MM.1S (cell line): Measurements from ENCODE around the gene ADGRV1.

Experiments used
- DNase-seq: peaks from one replicate; pipeline ENCODE4 v3.0.0-alpha.2; 2015
- H2AFZ ChIP-seq: fragments of 300-600 bp; sonication (generic); 2 replicates; pipeline ENCODE4 v1.6.0; 2016; ENCODE audit warnings: antibody characterized with exemption, low read length
- H3F3A ChIP-seq: fragments of 300-600 bp; sonication (generic); 2 replicates; pipeline ENCODE4 v1.6.1; 2016; ENCODE audit warnings: mild to moderate bottlenecking, antibody characterized with exemption, low read length, moderate library complexity, mixed read lengths; ENCODE audit not compliant: insufficient read depth
- H3K27ac ChIP-seq: fragments of 300-600 bp; sonication (generic); 2 replicates; pipeline ENCODE4 v1.5.1; 2016; ENCODE audit warnings: mild to moderate bottlenecking, low read length
- H3K27me3 ChIP-seq: fragments of 300-600 bp; sonication (generic); replicated peaks from 2 replicates; pipeline ENCODE4 v1.6.0; 2016; ENCODE audit warnings: low read length; ENCODE audit not compliant: insufficient read depth
- H3K36me3 ChIP-seq: fragments of 300-600 bp; sonication (generic); replicated peaks from 2 replicates; pipeline ENCODE4 v1.6.1; 2016; ENCODE audit warnings: mild to moderate bottlenecking, low read length, mixed read lengths; ENCODE audit not compliant: insufficient read depth
- H3K4me1 ChIP-seq: fragments of 300-600 bp; sonication (generic); 2 replicates; pipeline ENCODE4 v1.6.1; 2016; ENCODE audit warnings: low read length, mixed read lengths
- H3K4me2 ChIP-seq: fragments of 300-600 bp; sonication (generic); 2 replicates; pipeline ENCODE4 v1.6.0; 2016; ENCODE audit warnings: low read depth, low read length
- H3K4me3 ChIP-seq: fragments of 300-600 bp; sonication (generic); 2 replicates; pipeline ENCODE4 v1.5.1; 2016; ENCODE audit warnings: low read length, mixed read lengths
- H3K79me2 ChIP-seq: fragments of 300-600 bp; sonication (generic); 2 replicates; pipeline ENCODE4 v1.6.1; 2016; ENCODE audit warnings: mixed run types, low read length, mixed read lengths
- H3K9ac ChIP-seq: fragments of 300-600 bp; sonication (generic); 2 replicates; pipeline ENCODE4 v1.6.1; 2016; ENCODE audit warnings: low read length, mixed read lengths
- H3K9me2 ChIP-seq: fragments of 300-600 bp; sonication (generic); replicated peaks from 2 replicates; pipeline ENCODE4 v1.6.1; 2016; ENCODE audit warnings: mild to moderate bottlenecking, low read length, mixed read lengths; ENCODE audit not compliant: insufficient read depth
- H3K9me3 ChIP-seq: fragments of 300-600 bp; sonication (generic); replicated peaks from 2 replicates; pipeline ENCODE4 v1.6.1; 2016; ENCODE audit warnings: mild to moderate bottlenecking, low read length, mixed read lengths; ENCODE audit not compliant: insufficient read depth
- H4K20me1 ChIP-seq: fragments of 300-600 bp; sonication (generic); 2 replicates; pipeline ENCODE4 v1.6.1; 2016; ENCODE audit warnings: mild to moderate bottlenecking, low read length, moderate library complexity, mixed read lengths; ENCODE audit not compliant: insufficient read depth
- CTCF ChIP-seq: fragments of 300-600 bp; sonication (generic); IDR thresholded peaks from 2 replicates; pipeline ENCODE4 v1.5.1; 2016; ENCODE audit warnings: antibody characterized with exemption, low read length, mixed read lengths
- EZH2 ChIP-seq: fragments of 300-600 bp; sonication (generic); optimal IDR thresholded peaks from 2 replicates; pipeline ENCODE3; 2017; ENCODE audit warnings: low read depth, mild to moderate bottlenecking, antibody characterized with exemption, low read length, mixed read lengths
- EZH2phosphoT487 ChIP-seq: fragments of 300-600 bp; sonication (generic); IDR thresholded peaks from 2 replicates; pipeline ENCODE4 v1.6.1; 2018; ENCODE audit warnings: antibody characterized with exemption, low read length

The ADGRV1 gene

DNA sequence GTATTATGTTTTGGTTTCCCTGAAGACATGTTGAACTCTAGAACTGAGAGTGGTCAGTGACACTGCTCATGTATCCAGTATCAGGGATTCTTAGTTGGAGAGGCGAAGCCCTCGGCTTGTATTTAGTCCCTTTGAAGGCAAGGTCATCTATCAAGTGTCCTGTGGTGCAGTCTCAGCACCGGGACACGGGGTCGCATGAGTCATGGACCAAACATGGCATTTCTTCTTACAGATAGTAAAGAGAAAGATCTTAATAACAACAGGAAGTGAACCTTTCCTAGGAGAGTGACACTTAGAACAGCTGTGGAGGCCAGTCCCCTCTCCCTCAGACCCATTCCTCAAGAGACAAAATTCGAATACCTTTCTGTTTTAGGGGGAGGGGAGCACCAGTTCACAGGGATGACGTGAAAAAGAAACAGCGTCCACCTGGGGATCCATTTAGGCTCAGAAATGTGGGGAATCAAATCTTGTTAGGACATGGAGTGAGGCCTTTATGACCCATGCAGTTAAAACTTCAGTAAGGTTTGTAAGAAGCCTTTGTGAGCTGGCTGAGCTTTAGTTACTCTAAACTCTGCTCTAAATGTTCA, 86.5 kb downstream of the ADGRV1 start:
- no peak overlapping the region for H3K27ac ChIP-seq
- H4K20me1 ChIP-seq = no peaks in the 10 kb centered on the region
- TF ChIP-seq EZH2phosphoT487 = no peak
- no peak for TF ChIP-seq EZH2
- TF ChIP-seq CTCF = no peak
- H2AFZ ChIP-seq = no peak overlapping the region
- H3K9ac ChIP-seq = no peak overlapping the region
- peaks cover 20% of the 10 kb centered on the region for H3F3A ChIP-seq
- H3K27me3 ChIP-seq = no peaks in the 10 kb centered on the region
- 0 out of 2 replicates have a peak, but pooled peaks cover 3% of the 10 kb centered on the region for H3K36me3 ChIP-seq
- H3K9me3 ChIP-seq = no peaks in the 10 kb centered on the region
- peaks cover 13% of the 10 kb centered on the region for H3K4me1 ChIP-seq
- no peak for DNase-seq
- no peaks in the 10 kb centered on the region for H3K9me2 ChIP-seq
- no peak overlapping the region for H3K4me3 ChIP-seq
- no peak overlapping the region for H3K4me2 ChIP-seq
- H3K79me2 ChIP-seq = no peaks in the 10 kb centered on the region

GRCh38 chr5:90650767-90651166, 92.2 kb downstream of the ADGRV1 start:
- Histone ChIP-seq H3K27me3 (no peaks in the 10 kb centered on the region), H3K9me3 (no peaks in the 10 kb centered on the region)

GRCh38 chr5:90654215-90654614, 95.6 kb downstream of the ADGRV1 start:
- no peak overlapping the region for H3K4me3 ChIP-seq
- no peak for DNase-seq
- H3K9me3 ChIP-seq = no peaks in the 10 kb centered on the region
- H3K4me2 ChIP-seq = no peak overlapping the region
- no peaks in the 10 kb centered on the region for H3K27me3 ChIP-seq
- no peaks in the 10 kb centered on the region for H3K36me3 ChIP-seq
- peaks cover 18% of the 10 kb centered on the region for H3K4me1 ChIP-seq
- no peaks in the 10 kb centered on the region for H3K9me2 ChIP-seq
- H3K9ac ChIP-seq = no peak overlapping the region
- no peaks in the 10 kb centered on the region for H3K79me2 ChIP-seq
- no peak overlapping the region for H2AFZ ChIP-seq
- TF ChIP-seq EZH2 (no peak), CTCF (no peak), EZH2phosphoT487 (no peak)
- H3K27ac ChIP-seq = no peak overlapping the region
- H4K20me1 ChIP-seq = no peaks in the 10 kb centered on the region
- H3F3A ChIP-seq = no peaks in the 10 kb centered on the region

More at GRCh38 chr5:90650767-90651166, 92.2 kb downstream of the ADGRV1 start:
- Histone ChIP-seq H3K79me2 (no peaks in the 10 kb centered on the region), H3K4me2 (no peak overlapping the region), H3K27ac (no peak overlapping the region), H3F3A (no peaks in the 10 kb centered on the region), H3K4me3 (no peak overlapping the region), H3K4me1 (peaks cover 4% of the 10 kb centered on the region; the same call in 1 of the 2 replicates), H3K36me3 (0 out of 2 replicates have a peak, but pooled peaks cover 3% of the 10 kb centered on the region), H2AFZ (no peak overlapping the region), H3K9me2 (no peaks in the 10 kb centered on the region), H4K20me1 (no peaks in the 10 kb centered on the region), H3K9ac (no peak overlapping the region)
- no peak for DNase-seq
- TF ChIP-seq EZH2phosphoT487 (no peak), EZH2 (no peak), CTCF (no peak)
